ENCODE measurements around the gene GOLGA6C.
"Not testable (repeated sequence)": the region's sequence is repeated elsewhere in the genome, so short reads cannot be mapped to it uniquely, and the experiment has no call there.

The GOLGA6C gene

GRCh38 chr15:75258034-75258433 lies at the start of gene GOLGA6C:
Gene GOLGA6C (plus strand): TSS chr15:75258334. CDS start chr15:75258599, 265 bp downstream.
- not testable (repeated sequence) for DNase-seq (ENCODE audit: extremely low read depth in 1 of 2, low read depth in 1 of 2)

GRCh38 chr15:75208501-75209288 lies 49.4 kb upstream of the GOLGA6C start:
- DNase-seq (ENCODE audit: extremely low read depth in 1 of 2, low read depth in 1 of 2) = no peak

- no peak for DNase-seq (ENCODE audit: extremely low read depth in 1 of 2, low read depth in 1 of 2)
Observed at GRCh38 chr15:75209289-75209676, 48.9 kb upstream of the GOLGA6C start.

- DNase-seq (ENCODE audit: extremely low read depth in 1 of 2, low read depth in 1 of 2) = no peak
Observed at GRCh38 chr15:75210811-75211230, 47.3 kb upstream of the GOLGA6C start.

GRCh38 chr15:75211436-75212199 lies 46.5 kb upstream of the GOLGA6C start:
- no peak for DNase-seq (ENCODE audit: extremely low read depth in 1 of 2, low read depth in 1 of 2)

GRCh38 chr15:75212200-75212858 lies 45.8 kb upstream of the GOLGA6C start:
- no peak for DNase-seq (ENCODE audit: extremely low read depth in 1 of 2, low read depth in 1 of 2)

- no peak for DNase-seq (ENCODE audit: extremely low read depth in 1 of 2, low read depth in 1 of 2)
Observed at GRCh38 chr15:75213212-75213767, 44.8 kb upstream of the GOLGA6C start.

- DNase-seq (ENCODE audit: extremely low read depth in 1 of 2, low read depth in 1 of 2) = no peak
Observed at GRCh38 chr15:75213768-75214221, 44.3 kb upstream of the GOLGA6C start.

- no peak for DNase-seq (ENCODE audit: extremely low read depth in 1 of 2, low read depth in 1 of 2)
Observed at GRCh38 chr15:75214293-75215096, 43.6 kb upstream of the GOLGA6C start.

- no peak for DNase-seq (ENCODE audit: extremely low read depth in 1 of 2, low read depth in 1 of 2)
Observed at GRCh38 chr15:75215107-75216004, 42.8 kb upstream of the GOLGA6C start.

GRCh38 chr15:75217012-75217411 lies 41.1 kb upstream of the GOLGA6C start:
- no peak for DNase-seq (ENCODE audit: extremely low read depth in 1 of 2, low read depth in 1 of 2)

GRCh38 chr15:75217574-75217973 lies 40.6 kb upstream of the GOLGA6C start:
- DNase-seq (ENCODE audit: extremely low read depth in 1 of 2, low read depth in 1 of 2) = not testable (repeated sequence)

GRCh38 chr15:75219507-75219929 lies 38.6 kb upstream of the GOLGA6C start:
- not testable (repeated sequence) for DNase-seq (ENCODE audit: extremely low read depth in 1 of 2, low read depth in 1 of 2)

GRCh38 chr15:75223688-75224087 lies 34.4 kb upstream of the GOLGA6C start:
- no peak for DNase-seq (ENCODE audit: extremely low read depth in 1 of 2, low read depth in 1 of 2)

GRCh38 chr15:75224281-75224680 lies 33.9 kb upstream of the GOLGA6C start:
- DNase-seq (ENCODE audit: extremely low read depth in 1 of 2, low read depth in 1 of 2) = no peak

GRCh38 chr15:75225102-75225836 lies 32.9 kb upstream of the GOLGA6C start:
- DNase-seq (ENCODE audit: extremely low read depth in 1 of 2, low read depth in 1 of 2) = not testable (repeated sequence)

- DNase-seq (ENCODE audit: extremely low read depth in 1 of 2, low read depth in 1 of 2) = no peak
Observed at GRCh38 chr15:75225951-75226732, 32.0 kb upstream of the GOLGA6C start.

- not testable (repeated sequence) for DNase-seq (ENCODE audit: extremely low read depth in 1 of 2, low read depth in 1 of 2)
Observed at GRCh38 chr15:75227112-75227511, 31.0 kb upstream of the GOLGA6C start.

All from stimulated activated CD8-positive, alpha-beta memory T cell treated with anti-CD3 and anti-CD28 coated beads, Interleukin-7, amount 100 ng/mL, for 48 hours (primary cell).